ENCODE results near the gene CYP27B1.

DNA sequence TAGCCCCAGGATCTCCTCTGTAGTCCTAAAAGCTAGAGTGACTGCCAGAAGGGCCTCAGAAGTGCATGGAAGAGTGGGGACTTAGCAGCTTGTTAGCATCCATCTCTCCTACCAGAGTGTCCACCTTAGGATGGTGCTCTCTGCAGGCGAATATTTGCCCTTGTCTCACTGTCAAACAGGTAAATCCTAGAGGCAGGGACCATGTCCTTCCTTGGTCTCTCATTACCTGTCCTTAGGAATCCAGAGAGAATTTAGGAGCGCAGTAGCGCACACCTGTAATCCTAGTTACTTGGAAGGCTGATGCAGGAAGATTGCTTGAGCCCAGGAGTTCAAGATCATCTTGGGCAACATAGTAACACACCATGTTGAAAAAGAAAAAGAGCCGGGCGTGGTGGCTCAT is 49.7 kb downstream of the CYP27B1 start:
- TF ChIP-seq, protein P1, sequence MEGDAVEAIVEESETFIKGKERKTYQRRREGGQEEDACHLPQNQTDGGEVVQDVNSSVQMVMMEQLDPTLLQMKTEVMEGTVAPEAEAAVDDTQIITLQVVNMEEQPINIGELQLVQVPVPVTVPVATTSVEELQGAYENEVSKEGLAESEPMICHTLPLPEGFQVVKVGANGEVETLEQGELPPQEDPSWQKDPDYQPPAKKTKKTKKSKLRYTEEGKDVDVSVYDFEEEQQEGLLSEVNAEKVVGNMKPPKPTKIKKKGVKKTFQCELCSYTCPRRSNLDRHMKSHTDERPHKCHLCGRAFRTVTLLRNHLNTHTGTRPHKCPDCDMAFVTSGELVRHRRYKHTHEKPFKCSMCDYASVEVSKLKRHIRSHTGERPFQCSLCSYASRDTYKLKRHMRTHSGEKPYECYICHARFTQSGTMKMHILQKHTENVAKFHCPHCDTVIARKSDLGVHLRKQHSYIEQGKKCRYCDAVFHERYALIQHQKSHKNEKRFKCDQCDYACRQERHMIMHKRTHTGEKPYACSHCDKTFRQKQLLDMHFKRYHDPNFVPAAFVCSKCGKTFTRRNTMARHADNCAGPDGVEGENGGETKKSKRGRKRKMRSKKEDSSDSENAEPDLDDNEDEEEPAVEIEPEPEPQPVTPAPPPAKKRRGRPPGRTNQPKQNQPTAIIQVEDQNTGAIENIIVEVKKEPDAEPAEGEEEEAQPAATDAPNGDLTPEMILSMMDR (conservative IDR thresholded peaks at IDR 0.05 in 1 of 2, IDR thresholded peaks at IDR 0.05 in 1 of 2; ENCODE audit: extremely low read depth in 1 of 2, insufficient read depth in 1 of 2, low read depth in 1 of 2, low read length in 2 of 2), result no peak
- no peak for TF ChIP-seq EZH2 (IDR thresholded peaks at IDR 0.05; ENCODE audit: borderline replicate concordance, low read length)

Data from mammary epithelial cell (primary cell).